B cell (primary cell): ENCODE results near the gene HSPB6.

Source experiments
- EZH2 ChIP-seq: IDR thresholded peaks from 2 replicates; pipeline ENCODE4 v1.6.1; 2012; ENCODE audit warnings: borderline replicate concordance, low read depth, mild to moderate bottlenecking, moderate library complexity, low read length; ENCODE audit not compliant: insufficient read depth, poor library complexity, severe bottlenecking
- TF ChIP-seq, protein P1 (sequence below): fragments of 200-600 bp; IDR thresholded peaks from one replicate; pipeline ENCODE4 v1.8.0; 2022; ENCODE audit warnings: antibody characterized with exemption, mild to moderate bottlenecking

DNA sequence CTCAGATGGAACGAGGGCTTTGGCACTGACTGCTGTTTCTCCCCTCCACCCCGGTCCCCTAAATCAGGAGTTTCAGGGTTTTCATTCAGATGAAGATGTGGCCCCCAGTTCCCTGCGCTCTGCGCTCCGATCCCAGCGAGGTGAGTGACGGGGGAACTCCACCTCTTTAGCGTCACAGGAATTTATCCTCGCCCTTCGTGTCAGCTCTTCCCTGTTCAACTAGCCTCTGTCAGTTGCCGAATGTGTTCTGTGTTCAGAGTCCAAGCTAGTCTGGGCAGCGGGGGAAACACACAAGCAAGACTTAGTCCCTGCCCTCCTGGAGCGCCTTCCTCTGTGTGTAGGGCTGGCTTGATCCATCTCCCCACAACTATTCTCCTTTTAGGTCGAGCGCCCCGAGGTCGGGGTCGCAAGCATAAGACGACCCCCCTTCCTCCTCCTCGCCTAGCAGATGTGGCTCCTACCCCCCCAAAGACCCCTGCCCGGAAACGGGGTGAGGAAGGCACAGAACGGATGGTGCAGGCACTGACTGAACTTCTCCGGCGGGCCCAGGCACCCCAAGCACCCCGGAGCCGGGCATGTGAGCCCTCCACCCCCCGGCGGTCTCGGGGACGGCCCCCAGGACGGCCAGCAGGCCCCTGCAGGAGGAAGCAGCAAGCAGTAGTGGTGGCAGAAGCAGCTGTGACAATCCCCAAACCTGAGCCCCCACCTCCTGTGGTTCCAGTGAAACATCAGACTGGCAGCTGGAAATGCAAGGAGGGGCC lies 37.2 kb downstream of the HSPB6 start:
- TF ChIP-seq, protein P1, sequence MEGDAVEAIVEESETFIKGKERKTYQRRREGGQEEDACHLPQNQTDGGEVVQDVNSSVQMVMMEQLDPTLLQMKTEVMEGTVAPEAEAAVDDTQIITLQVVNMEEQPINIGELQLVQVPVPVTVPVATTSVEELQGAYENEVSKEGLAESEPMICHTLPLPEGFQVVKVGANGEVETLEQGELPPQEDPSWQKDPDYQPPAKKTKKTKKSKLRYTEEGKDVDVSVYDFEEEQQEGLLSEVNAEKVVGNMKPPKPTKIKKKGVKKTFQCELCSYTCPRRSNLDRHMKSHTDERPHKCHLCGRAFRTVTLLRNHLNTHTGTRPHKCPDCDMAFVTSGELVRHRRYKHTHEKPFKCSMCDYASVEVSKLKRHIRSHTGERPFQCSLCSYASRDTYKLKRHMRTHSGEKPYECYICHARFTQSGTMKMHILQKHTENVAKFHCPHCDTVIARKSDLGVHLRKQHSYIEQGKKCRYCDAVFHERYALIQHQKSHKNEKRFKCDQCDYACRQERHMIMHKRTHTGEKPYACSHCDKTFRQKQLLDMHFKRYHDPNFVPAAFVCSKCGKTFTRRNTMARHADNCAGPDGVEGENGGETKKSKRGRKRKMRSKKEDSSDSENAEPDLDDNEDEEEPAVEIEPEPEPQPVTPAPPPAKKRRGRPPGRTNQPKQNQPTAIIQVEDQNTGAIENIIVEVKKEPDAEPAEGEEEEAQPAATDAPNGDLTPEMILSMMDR, result no peak
- TF ChIP-seq EZH2, result no peak
